ENCODE data around the gene NUDT21. TPM values are rescaled to one million over a fixed set of nuclear protein-coding genes. Genes with fewer than 3 reads are reported as not detected.

The NUDT21 gene
- total RNA-seq, 1 donor from 2014 or later, result 80.3 TPM

GRCh38 chr16:56414366-56414765 is 36.8 kb downstream of the NUDT21 start:
- Histone ChIP-seq H3K27ac (no peak overlapping the region), H3K4me1 (peaks cover 6% of the 10 kb centered on the region), H3K4me3 (no peak overlapping the region), H3K36me3 (peaks cover 34% of the 10 kb centered on the region), H3K9me3 (no peaks in the 10 kb centered on the region), H3K27me3 (ENCODE audit: low read depth) (no peaks in the 10 kb centered on the region)
- DNase-seq (no peak), ATAC-seq (no peak)
- intact Hi-C loops (cut with DNase I), result no loop called here
- TF ChIP-seq CTCF (IDR thresholded peaks at IDR 0.05), result no peak

- ATAC-seq, result no peak
- intact Hi-C loops (cut with DNase I), result no loop called here
- DNase-seq, result no peak
- H3K9me3 ChIP-seq, result no peaks in the 10 kb centered on the region
- H3K27ac ChIP-seq, result no peak overlapping the region
- H3K4me1 ChIP-seq, result peaks cover 6% of the 10 kb centered on the region
- no peak for TF ChIP-seq CTCF (IDR thresholded peaks at IDR 0.05)
- peaks cover 44% of the 10 kb centered on the region for H3K36me3 ChIP-seq
- no peaks in the 10 kb centered on the region for H3K27me3 ChIP-seq (ENCODE audit: low read depth)
- no peak overlapping the region for H3K4me3 ChIP-seq
These were observed 37.8 kb downstream of the NUDT21 start for GRCh38 chr16:56413381-56413780.

- Histone ChIP-seq H3K9me3 (no peaks in the 10 kb centered on the region), H3K36me3 (peaks cover 58% of the 10 kb centered on the region), H3K27me3 (ENCODE audit: low read depth) (no peaks in the 10 kb centered on the region), H3K27ac (no peak overlapping the region), H3K4me1 (peaks cover 6% of the 10 kb centered on the region), H3K4me3 (no peak overlapping the region)
- TF ChIP-seq CTCF (IDR thresholded peaks at IDR 0.05), result no peak
- intact Hi-C loops (cut with DNase I), result no loop called here
- DNase-seq (no peak), ATAC-seq (no peak)
These were observed 39.5 kb downstream of the NUDT21 start for GRCh38 chr16:56411624-56412023.

GRCh38 chr16:56411123-56411522 is 40.0 kb downstream of the NUDT21 start:
- no peak for TF ChIP-seq CTCF (IDR thresholded peaks at IDR 0.05)
- Histone ChIP-seq H3K4me1 (peaks cover 2% of the 10 kb centered on the region), H3K4me3 (no peak overlapping the region), H3K27ac (no peak overlapping the region), H3K36me3 (peaks cover 58% of the 10 kb centered on the region), H3K27me3 (ENCODE audit: low read depth) (no peaks in the 10 kb centered on the region), H3K9me3 (no peaks in the 10 kb centered on the region)
- intact Hi-C loops (cut with DNase I), result no loop called here
- ATAC-seq (no peak), DNase-seq (no peak)

GRCh38 chr16:56409195-56409594 is 41.9 kb downstream of the NUDT21 start:
- Histone ChIP-seq H3K4me3 (no peak overlapping the region), H3K9me3 (no peaks in the 10 kb centered on the region), H3K36me3 (peaks cover 72% of the 10 kb centered on the region), H3K27me3 (ENCODE audit: low read depth) (no peaks in the 10 kb centered on the region), H3K27ac (no peak overlapping the region), H3K4me1 (no peaks in the 10 kb centered on the region)
- no peak for TF ChIP-seq CTCF (IDR thresholded peaks at IDR 0.05)
- ATAC-seq (no peak), DNase-seq (no peak)
- intact Hi-C loops (cut with DNase I), result no loop called here

Measured in lower lobe of right lung (tissue), 2 donors.